Mammary epithelial cell (primary cell): ENCODE measurements around the gene GAP43.

Experiments used
- CTCF ChIP-seq, 2 donors: IDR thresholded peaks in 1 of 2; conservative IDR thresholded peaks in 1 of 2; 2 replicates each; pipeline ENCODE4 v1.5.1; 2011 to 2012; ENCODE audit warnings: inconsistent platforms in 2 of 2, low read length in 2 of 2, mild to moderate bottlenecking in 2 of 2, control low read depth in 1 of 2, low read depth in 1 of 2; ENCODE audit not compliant: insufficient read depth in 1 of 2; ENCODE audit errors: extremely low read depth in 1 of 2
- EZH2 ChIP-seq: IDR thresholded peaks from 2 replicates; pipeline ENCODE4 v1.6.1; 2012; ENCODE audit warnings: low read length, inconsistent platforms, borderline replicate concordance

DNA sequence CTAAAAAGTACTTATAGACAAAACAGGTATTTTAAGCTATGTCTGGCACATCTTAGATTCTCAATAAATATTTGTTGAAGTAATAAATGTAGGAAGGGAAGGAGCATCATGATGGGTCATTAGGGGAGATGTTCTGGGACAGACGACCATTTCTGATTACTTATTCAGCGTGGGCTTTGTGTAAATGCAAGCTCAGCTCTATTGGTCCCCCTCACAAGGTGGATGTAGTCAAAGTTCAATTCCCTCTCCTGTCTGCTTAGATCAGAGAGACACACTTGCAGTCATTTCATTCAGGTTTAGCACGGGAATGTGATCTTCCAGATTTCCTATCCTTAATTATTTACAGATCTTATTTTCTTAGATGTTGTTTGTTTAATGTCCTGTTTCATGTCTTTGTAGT is 7.5 kb downstream of the GAP43 start:
- TF ChIP-seq CTCF (conservative IDR thresholded peaks at IDR 0.05 in 1 of 2, IDR thresholded peaks at IDR 0.05 in 1 of 2; ENCODE audit: extremely low read depth in 1 of 2, insufficient read depth in 1 of 2, low read depth in 1 of 2, low read length in 2 of 2) (no peak), EZH2 (no peak)
